GM13976 (cell line): ENCODE data around the gene ORAI2.

Experiments
- DNase-seq: peaks from one replicate; pipeline ENCODE4 v3.0.0; 2012; ENCODE audit warnings: low spot score
- CTCF ChIP-seq: IDR thresholded peaks from 2 replicates; pipeline ENCODE4 v1.5.1; 2012; ENCODE audit warnings: borderline replicate concordance, mild to moderate bottlenecking; ENCODE audit not compliant: insufficient read depth; ENCODE audit errors: extremely low read depth, missing control alignments, control extremely low read depth
- in situ Hi-C: fragments of 300-500 bp; cut with MboI; formaldehyde crosslinking; loops from one replicate; pipeline ENCODE4 v1.12.0; 2022; ENCODE audit warnings: low sequenced_read_pairs, mixed read lengths, inconsistent platforms; ENCODE audit not compliant: unreplicated experiment

The ORAI2 gene

GRCh38 chr7:102412548-102412947 lies 20.8 kb upstream of the ORAI2 start:
- peak; percentile 31 for TF ChIP-seq CTCF
- DNase-seq = no peak
- in situ Hi-C loops = loop anchor here (5.0 kb wide), 1 partner anchor 55 kb away; no protein-coding TSS in a partner anchor

GRCh38 chr7:102413091-102413490 lies 20.3 kb upstream of the ORAI2 start:
- no peak for DNase-seq

GRCh38 chr7:102413611-102414010 lies 19.8 kb upstream of the ORAI2 start:
- in situ Hi-C loops = loop anchor here (5.0 kb wide), 1 partner anchor 54 kb away; no protein-coding TSS in a partner anchor

More at GRCh38 chr7:102413091-102413490, 20.3 kb upstream of the ORAI2 start:
- TF ChIP-seq CTCF = no peak
- in situ Hi-C loops = loop anchor here (5.0 kb wide), 1 partner anchor 54 kb away; no protein-coding TSS in a partner anchor

GRCh38 chr7:102415685-102416225 lies 17.6 kb upstream of the ORAI2 start:
- in situ Hi-C loops = no loop called here
- no peak for TF ChIP-seq CTCF

More at GRCh38 chr7:102413611-102414010, 19.8 kb upstream of the ORAI2 start:
- DNase-seq = no peak
- TF ChIP-seq CTCF = no peak

GRCh38 chr7:102416406-102416805 lies 17.0 kb upstream of the ORAI2 start:
- DNase-seq = no peak
- in situ Hi-C loops = no loop called here
- no peak for TF ChIP-seq CTCF

More at GRCh38 chr7:102415685-102416225, 17.6 kb upstream of the ORAI2 start:
- peak; percentile 66 for DNase-seq

- DNase-seq = no peak
- TF ChIP-seq CTCF = no peak
- in situ Hi-C loops = no loop called here
Observed at GRCh38 chr7:102417105-102417504, 16.3 kb upstream of the ORAI2 start.
